Measurements from ENCODE around the gene TNFAIP8L2.
"Not testable (repeated sequence)": the region's sequence is repeated elsewhere in the genome, so short reads cannot be mapped to it uniquely, and the experiment has no call there.

TNFAIP8L2 gene

DNA sequence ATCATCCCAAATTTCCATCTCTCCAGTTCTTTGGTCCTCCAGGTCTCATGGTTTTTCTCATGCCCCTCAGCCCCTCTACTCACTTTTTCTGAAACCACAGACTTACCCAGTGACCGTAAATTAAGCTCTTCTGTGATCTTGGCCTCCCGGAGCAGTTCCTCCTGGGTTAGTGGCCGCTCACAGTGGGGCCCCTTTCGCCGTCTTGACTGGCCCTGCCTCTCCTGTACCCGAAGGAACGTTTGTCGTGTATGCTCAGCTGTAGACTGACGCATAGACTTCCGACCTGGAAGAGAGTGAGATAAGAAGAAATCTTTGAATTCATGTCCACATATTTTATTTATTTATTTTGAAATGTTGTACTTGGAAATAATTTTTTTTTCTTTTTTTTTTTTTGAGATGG, 27.8 kb downstream of the TNFAIP8L2 start:
- no peak overlapping the region for H3K4me3 ChIP-seq (ENCODE audit: control insufficient read depth, low read depth, low read length)
- no peak for DNase-seq (ENCODE audit: low read depth)
- TF ChIP-seq, protein P1, sequence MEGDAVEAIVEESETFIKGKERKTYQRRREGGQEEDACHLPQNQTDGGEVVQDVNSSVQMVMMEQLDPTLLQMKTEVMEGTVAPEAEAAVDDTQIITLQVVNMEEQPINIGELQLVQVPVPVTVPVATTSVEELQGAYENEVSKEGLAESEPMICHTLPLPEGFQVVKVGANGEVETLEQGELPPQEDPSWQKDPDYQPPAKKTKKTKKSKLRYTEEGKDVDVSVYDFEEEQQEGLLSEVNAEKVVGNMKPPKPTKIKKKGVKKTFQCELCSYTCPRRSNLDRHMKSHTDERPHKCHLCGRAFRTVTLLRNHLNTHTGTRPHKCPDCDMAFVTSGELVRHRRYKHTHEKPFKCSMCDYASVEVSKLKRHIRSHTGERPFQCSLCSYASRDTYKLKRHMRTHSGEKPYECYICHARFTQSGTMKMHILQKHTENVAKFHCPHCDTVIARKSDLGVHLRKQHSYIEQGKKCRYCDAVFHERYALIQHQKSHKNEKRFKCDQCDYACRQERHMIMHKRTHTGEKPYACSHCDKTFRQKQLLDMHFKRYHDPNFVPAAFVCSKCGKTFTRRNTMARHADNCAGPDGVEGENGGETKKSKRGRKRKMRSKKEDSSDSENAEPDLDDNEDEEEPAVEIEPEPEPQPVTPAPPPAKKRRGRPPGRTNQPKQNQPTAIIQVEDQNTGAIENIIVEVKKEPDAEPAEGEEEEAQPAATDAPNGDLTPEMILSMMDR (conservative IDR thresholded peaks at IDR 0.05; ENCODE audit: control insufficient read depth, insufficient read depth, low read depth, low read length), result no peak

DNA sequence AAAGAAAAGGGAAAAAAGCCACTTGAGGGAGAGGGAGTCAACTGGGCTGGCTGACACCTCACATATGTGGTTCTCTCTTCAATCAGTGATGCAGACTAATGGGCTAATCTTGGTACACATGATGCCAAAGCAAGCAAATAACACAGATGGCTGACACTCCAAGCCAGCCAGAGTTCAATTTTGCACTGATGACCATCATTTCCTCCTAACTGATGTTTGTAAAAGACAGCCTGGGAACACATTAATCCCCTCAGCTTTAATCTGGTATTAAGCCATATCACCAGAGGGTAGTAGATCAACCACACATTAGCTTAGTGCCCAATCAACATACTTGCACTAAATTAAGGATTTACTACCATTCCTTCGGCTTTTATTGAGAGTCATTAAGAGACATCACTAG, 30.8 kb downstream of the TNFAIP8L2 start:
- TF ChIP-seq, protein P1 (conservative IDR thresholded peaks at IDR 0.05; ENCODE audit: control insufficient read depth, insufficient read depth, low read depth, low read length), result no peak
- H3K4me3 ChIP-seq (ENCODE audit: control insufficient read depth, low read depth, low read length), result no peak overlapping the region
- no peak for DNase-seq (ENCODE audit: low read depth)

DNA sequence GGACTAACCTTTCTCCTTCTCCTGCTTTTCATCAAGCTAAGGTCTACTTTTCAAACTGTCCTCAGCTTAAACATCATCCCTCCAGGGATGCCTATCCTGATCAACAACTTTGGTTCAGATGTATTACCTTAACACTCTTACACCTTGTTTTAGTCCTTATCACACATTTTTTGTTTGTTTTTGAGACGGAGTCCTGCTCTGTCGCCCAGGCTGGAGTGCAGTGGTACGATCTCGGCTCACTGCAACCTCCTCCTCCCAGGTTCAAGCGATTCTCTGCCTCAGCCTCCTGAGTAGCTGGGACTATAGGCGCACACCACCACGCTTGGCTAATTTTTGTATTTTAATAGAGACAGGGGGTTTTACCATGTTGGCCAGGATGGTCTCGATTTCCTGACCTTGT, 32.2 kb downstream of the TNFAIP8L2 start:
- H3K4me3 ChIP-seq (ENCODE audit: control insufficient read depth, low read depth, low read length), result peak overlapping the region; percentile 79

DNA sequence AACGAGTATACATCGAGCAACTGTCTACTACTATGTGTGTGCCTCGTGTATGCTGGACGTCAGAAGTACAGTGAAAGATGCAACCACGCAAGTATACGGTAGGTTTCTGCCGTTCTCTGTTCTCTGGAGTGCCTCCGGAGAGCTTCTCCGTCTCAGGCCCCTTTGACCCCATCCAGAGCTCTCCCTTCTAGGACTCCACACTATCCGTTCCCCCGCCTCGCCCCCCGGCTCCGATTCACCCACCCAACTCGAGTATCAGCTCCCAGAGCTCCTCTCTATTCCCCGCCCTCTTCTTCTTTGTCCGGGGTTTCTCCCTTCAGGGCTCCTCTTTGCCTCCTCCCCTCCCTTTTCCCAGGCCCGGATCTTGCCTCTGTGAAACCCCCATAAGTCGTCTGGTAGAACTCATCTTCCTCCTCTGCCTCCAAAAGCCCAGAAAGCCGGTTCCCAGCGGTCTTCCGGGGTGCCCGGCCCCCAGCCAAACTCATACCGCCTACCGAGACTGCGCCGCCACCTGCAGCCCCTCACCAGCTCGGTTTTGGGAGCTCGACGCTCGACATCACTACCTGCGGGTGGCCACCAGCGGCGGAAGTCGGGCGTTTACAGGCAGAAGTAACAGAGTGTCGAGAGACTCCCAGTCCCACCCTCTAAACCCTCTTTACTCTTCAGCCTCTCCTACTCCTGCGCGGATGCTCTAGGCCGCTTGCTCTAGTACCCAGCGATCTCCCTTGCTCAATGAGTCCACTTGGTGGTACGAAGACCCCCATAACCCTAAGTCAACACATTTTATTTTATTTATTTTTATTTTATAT, 33.4 kb downstream of the TNFAIP8L2 start, which contains the start of gene VPS72:
VPS72 (minus strand) TSS at position 561 of the 809 bp plus-strand sequence; CDS start at position 485, 76 bp downstream.
- TF ChIP-seq, protein P1 (conservative IDR thresholded peaks at IDR 0.05; ENCODE audit: control insufficient read depth, insufficient read depth, low read depth, low read length), result no peak
- peak; percentile 87 for DNase-seq (ENCODE audit: low read depth)
- peak within 1 kb of the TSS; percentile 79 for H3K4me3 ChIP-seq (ENCODE audit: control insufficient read depth, low read depth, low read length)

More for the DNA sequence above, 32.2 kb downstream of the TNFAIP8L2 start:
- DNase-seq (ENCODE audit: low read depth), result not testable (repeated sequence)

DNA sequence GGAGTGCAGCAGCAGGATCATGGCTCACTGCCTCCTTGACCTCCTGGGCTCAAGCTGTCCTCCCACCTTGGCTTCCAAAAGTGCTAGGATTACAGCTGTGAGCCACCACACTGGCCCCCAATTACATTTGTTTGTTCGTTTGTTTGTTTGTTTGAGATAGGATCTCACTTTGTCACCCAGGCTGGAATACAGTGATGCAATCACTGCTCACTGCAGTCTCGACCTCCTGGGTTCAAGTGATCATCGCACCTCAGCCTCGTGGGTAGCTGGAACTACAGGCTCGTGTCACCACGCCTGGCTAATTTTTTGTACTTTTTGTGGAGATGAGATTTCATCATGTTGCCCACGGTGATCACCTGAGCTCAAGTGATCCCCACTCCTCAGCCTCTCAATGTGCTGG, 35.6 kb downstream of the TNFAIP8L2 start:
- no peak for DNase-seq (ENCODE audit: low read depth)
- TF ChIP-seq, protein P1 (conservative IDR thresholded peaks at IDR 0.05; ENCODE audit: control insufficient read depth, insufficient read depth, low read depth, low read length), result no peak
- H3K4me3 ChIP-seq (ENCODE audit: control insufficient read depth, low read depth, low read length), result no peak overlapping the region

DNA sequence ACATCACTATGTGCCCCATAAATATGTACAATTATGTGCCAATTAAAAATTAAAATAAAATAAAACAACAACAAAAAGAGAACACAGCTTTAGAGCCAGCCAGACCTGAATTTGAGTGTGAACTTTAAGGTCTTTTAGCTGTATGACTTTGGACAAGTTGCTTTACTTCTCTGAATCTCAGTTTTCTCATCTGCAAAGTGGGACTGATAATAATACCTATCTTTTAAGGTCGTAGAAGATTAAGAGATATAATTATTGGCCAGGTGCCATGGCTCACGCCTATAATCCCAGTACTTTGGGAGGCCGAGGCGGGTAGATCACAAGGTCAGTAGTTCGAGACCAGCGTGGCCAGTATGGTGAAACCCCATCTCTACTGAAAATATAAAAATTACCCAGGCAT, 36.9 kb downstream of the TNFAIP8L2 start:
- no peak for DNase-seq (ENCODE audit: low read depth)
- no peak overlapping the region for H3K4me3 ChIP-seq (ENCODE audit: control insufficient read depth, low read depth, low read length)
- TF ChIP-seq, protein P1 (conservative IDR thresholded peaks at IDR 0.05; ENCODE audit: control insufficient read depth, insufficient read depth, low read depth, low read length), result no peak

DNA sequence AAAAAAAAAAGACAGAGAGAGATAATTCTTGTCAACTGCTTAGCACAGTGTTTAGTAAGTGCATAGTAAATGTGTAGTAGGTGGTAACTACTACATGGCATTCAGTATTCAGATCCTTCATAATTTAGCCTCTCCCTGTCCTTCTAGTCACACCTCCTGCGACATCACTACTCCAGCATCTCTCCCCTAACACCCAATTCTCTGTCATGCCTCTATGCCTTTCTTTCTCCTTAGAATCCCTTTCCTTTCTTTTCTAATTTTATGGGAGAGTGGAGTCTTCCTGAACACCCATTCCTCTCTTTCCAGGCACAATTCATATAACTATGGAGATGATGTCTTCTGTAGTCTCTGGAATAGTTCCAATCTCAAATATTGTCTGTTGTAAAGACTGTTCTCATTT, 37.4 kb downstream of the TNFAIP8L2 start:
- no peak for DNase-seq (ENCODE audit: low read depth)
- H3K4me3 ChIP-seq (ENCODE audit: control insufficient read depth, low read depth, low read length), result no peak overlapping the region
- TF ChIP-seq, protein P1 (conservative IDR thresholded peaks at IDR 0.05; ENCODE audit: control insufficient read depth, insufficient read depth, low read depth, low read length), result no peak

DNA sequence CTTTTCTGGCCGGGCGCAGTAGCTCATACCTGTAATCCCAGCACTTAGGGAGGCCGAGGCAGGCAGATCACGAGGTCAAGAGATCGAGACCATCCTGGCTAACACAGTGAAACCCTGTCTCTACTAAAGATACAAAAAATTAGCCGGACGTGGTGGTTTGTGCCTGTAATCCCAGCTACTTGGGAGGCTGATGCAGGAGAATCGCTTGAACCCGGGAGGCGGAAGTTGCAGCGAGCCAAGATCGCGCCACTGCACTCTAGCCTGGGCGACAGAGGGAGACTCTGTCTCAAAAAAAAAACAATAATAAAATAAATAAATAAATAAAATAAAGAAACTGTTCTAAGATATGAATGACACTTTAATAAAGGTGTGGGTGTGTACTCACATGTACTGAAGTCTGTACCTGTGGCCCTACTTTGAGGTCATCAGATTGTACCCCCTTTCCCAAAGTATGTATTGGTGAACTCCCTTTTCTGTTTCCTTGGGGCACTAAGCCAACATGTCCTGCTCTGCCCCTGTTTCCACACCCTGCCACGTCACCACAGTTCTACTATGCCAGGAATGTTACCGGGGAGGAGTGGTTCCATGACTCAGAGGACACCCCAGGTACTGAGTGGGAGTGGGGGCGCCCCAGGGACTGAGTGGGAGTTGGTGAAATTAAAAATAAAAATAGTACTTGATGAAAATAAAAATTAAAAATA, 38.6 kb downstream of the TNFAIP8L2 start:
- peak; percentile 95 for DNase-seq (ENCODE audit: low read depth)
- peak overlapping the region; percentile 29 for H3K4me3 ChIP-seq (ENCODE audit: control insufficient read depth, low read depth, low read length)

Measured in fibroblast of mammary gland (primary cell).